ENCODE measurements around the gene AGTPBP1. TPM values are rescaled to one million over a fixed set of nuclear protein-coding genes. Genes with fewer than 3 reads are reported as not detected.
A peak's percentile ranks its signal among the peaks of the same experiment; 100 is the strongest.

Gene AGTPBP1
- total RNA-seq, 4 donors from 2014 or later, result 16.9 to 35.2 (median 20.5) TPM

GRCh38 chr9:85717220-85717619 lies 24.5 kb downstream of the AGTPBP1 start:
- H3K9me3 ChIP-seq, result no peaks in the 10 kb centered on the region
- no peak for DNase-seq (ENCODE audit: low spot score in 2 of 2)
- no peak overlapping the region for H3K4me3 ChIP-seq
- H3K36me3 ChIP-seq, result no peaks in the 10 kb centered on the region
- TF ChIP-seq EP300 (IDR thresholded peaks at IDR 0.05) (no peak), POLR2A (IDR thresholded peaks at IDR 0.05) (no peak), CTCF (IDR thresholded peaks at IDR 0.05) (no peak)
- peaks cover 0 to 11% (median 0%) of the 10 kb centered on the region in 4 donors for H3K4me1 ChIP-seq
- no peak overlapping the region for H3K27ac ChIP-seq
- WGBS, 2 donors, result 95% methylated on average over 6 of the region's 6 CpGs
- no peaks in the 10 kb centered on the region for H3K27me3 ChIP-seq

- Histone ChIP-seq H3K4me3 (no peak overlapping the region), H3K27me3 (no peaks in the 10 kb centered on the region), H3K4me1 (peaks cover 0 to 11% (median 0%) of the 10 kb centered on the region in 4 donors), H3K27ac (no peak overlapping the region), H3K9me3 (no peaks in the 10 kb centered on the region), H3K36me3 (no peaks in the 10 kb centered on the region)
- DNase-seq (ENCODE audit: low spot score in 2 of 2), result no peak
- TF ChIP-seq CTCF (IDR thresholded peaks at IDR 0.05) (peak in 1 of 5 experiments; percentile 11), POLR2A (IDR thresholded peaks at IDR 0.05) (no peak), EP300 (IDR thresholded peaks at IDR 0.05) (no peak)
- WGBS, 2 donors, result 82 to 84% methylated on average over 5 of the region's 5 CpGs
Observed at GRCh38 chr9:85716031-85716877, 25.5 kb downstream of the AGTPBP1 start.

GRCh38 chr9:85715587-85715986 lies 26.2 kb downstream of the AGTPBP1 start:
- H3K4me1 ChIP-seq, result peaks cover 0 to 11% (median 0%) of the 10 kb centered on the region in 4 donors
- TF ChIP-seq EP300 (IDR thresholded peaks at IDR 0.05) (peak in 1 of 2 donors; percentile 19), POLR2A (IDR thresholded peaks at IDR 0.05) (no peak)
- no peak overlapping the region for H3K27ac ChIP-seq
- WGBS, 2 donors, result 72 to 87% methylated on average over 2 of the region's 2 CpGs
- H3K4me3 ChIP-seq, result no peak overlapping the region
- no peaks in the 10 kb centered on the region for H3K9me3 ChIP-seq
- no peak for DNase-seq (ENCODE audit: low spot score in 2 of 2)
- H3K36me3 ChIP-seq, result no peaks in the 10 kb centered on the region
- H3K27me3 ChIP-seq, result no peaks in the 10 kb centered on the region

GRCh38 chr9:85713897-85714296 lies 27.9 kb downstream of the AGTPBP1 start:
- Histone ChIP-seq H3K27me3 (no peaks in the 10 kb centered on the region), H3K4me1 (peaks cover 0 to 11% (median 0%) of the 10 kb centered on the region in 4 donors), H3K9me3 (peaks cover 0 to 10% (median 3%) of the 10 kb centered on the region in 4 donors), H3K4me3 (no peak overlapping the region), H3K36me3 (peaks cover 0 to under 1% (median 0%) of the 10 kb centered on the region in 3 donors), H3K27ac (no peak overlapping the region)
- 59 to 69% methylated on average over 2 of the region's 2 CpGs for WGBS, 2 donors
- no peak for DNase-seq (ENCODE audit: low spot score in 2 of 2)
- TF ChIP-seq CTCF (IDR thresholded peaks at IDR 0.05), result no peak
- TF ChIP-seq EP300 (IDR thresholded peaks at IDR 0.05), result no peak
- no peak for TF ChIP-seq POLR2A (IDR thresholded peaks at IDR 0.05)

- no peak overlapping the region for H3K27ac ChIP-seq
- TF ChIP-seq EP300 (IDR thresholded peaks at IDR 0.05) (no peak), POLR2A (IDR thresholded peaks at IDR 0.05) (no peak), CTCF (IDR thresholded peaks at IDR 0.05) (no peak)
- peaks cover 0 to 10% (median 0%) of the 10 kb centered on the region in 4 donors for H3K4me1 ChIP-seq
- H3K4me3 ChIP-seq, result no peak overlapping the region
- H3K36me3 ChIP-seq, result peaks cover 0 to 13% (median 0%) of the 10 kb centered on the region in 3 donors
- no peak for DNase-seq (ENCODE audit: low spot score in 2 of 2)
- H3K27me3 ChIP-seq, result no peaks in the 10 kb centered on the region
- H3K9me3 ChIP-seq, result peaks cover 0 to 14% (median 5%) of the 10 kb centered on the region in 4 donors
- WGBS, 2 donors, result 95 to 98% methylated on average over 2 of the region's 2 CpGs
Observed at GRCh38 chr9:85704744-85705143, 37.0 kb downstream of the AGTPBP1 start.
